OCI-LY1 (cell line): ENCODE measurements around the gene RERG.
"Not testable (repeated sequence)": the region's sequence is repeated elsewhere in the genome, so short reads cannot be mapped to it uniquely, and the experiment has no call there.

Experiments
- CTCF ChIP-seq: fragments of 200-600 bp; sonication (generic), shearing (Covaris generic); IDR thresholded peaks from 2 replicates; pipeline ENCODE4 v1.5.1; 2017; ENCODE audit warnings: mild to moderate bottlenecking, antibody characterized with exemption, low read length, moderate library complexity, mixed read lengths
- EZH2 ChIP-seq: fragments of 200-600 bp; sonication (generic), shearing (Covaris generic); IDR thresholded peaks from 2 replicates; pipeline ENCODE4 v1.8.0; 2017; ENCODE audit warnings: borderline replicate concordance, mixed run types, mild to moderate bottlenecking, antibody characterized with exemption, low read length, moderate library complexity, mixed read lengths

- not testable (repeated sequence) for TF ChIP-seq CTCF, EZH2
Observed at GRCh38 chr12:15225863-15226218, 4.6 kb upstream of the RERG start.
